Hepatocyte (in vitro differentiated cells): Measurements from ENCODE around the gene TMEM87A.
"Not testable (repeated sequence)": the region's sequence is repeated elsewhere in the genome, so short reads cannot be mapped to it uniquely, and the experiment has no call there.

Source experiments
- CTCF ChIP-seq: fragments of 200-600 bp; sonication (generic); IDR thresholded peaks from 2 replicates; pipeline ENCODE4 v1.5.1; 2016; ENCODE audit warnings: antibody characterized with exemption, mild to moderate bottlenecking; ENCODE audit not compliant: poor library complexity
- EZH2 ChIP-seq: fragments of 200-600 bp; sonication (generic); IDR thresholded peaks from 2 replicates; pipeline ENCODE4 v1.6.1; 2016; ENCODE audit warnings: antibody characterized with exemption, mild to moderate bottlenecking, borderline replicate concordance
- EZH2phosphoT487 ChIP-seq: fragments of 200-600 bp; sonication (generic); IDR thresholded peaks from one replicate; pipeline ENCODE4 v1.6.1; 2018; ENCODE audit warnings: antibody characterized with exemption, mild to moderate bottlenecking, low read depth, moderate library complexity; ENCODE audit not compliant: unreplicated experiment, severe bottlenecking

- not testable (repeated sequence) for TF ChIP-seq CTCF, EZH2, EZH2phosphoT487
Measured at GRCh38 chr15:42228981-42229380, 44.3 kb downstream of the TMEM87A start.
